Heart right ventricle (tissue), 16 donors: ENCODE results near the gene ZFAND2B. TPM values are rescaled to one million over a fixed set of nuclear protein-coding genes. Genes with fewer than 3 reads are reported as not detected.

Experiments used
- ATAC-seq, 8 donors: fragments of 200-7000 bp; cut with Tn5 transposase; one replicate each; pipeline ENCODE4 v1.9.1; 2020; ENCODE audit warnings: mild to moderate bottlenecking in 8 of 8, moderate library complexity in 8 of 8, moderate number of reproducible peaks in 1 of 8
- DNase-seq, 2 donors: peaks; one replicate each; pipeline ENCODE4 v3.0.0-alpha.2; 2020
- H3K27ac ChIP-seq, 10 donors: fragments of 200-600 bp; sonication (generic) in 2 of 10; one replicate each; pipeline versions ENCODE4 v1.5.0 to v1.8.0; 2020 to 2022; ENCODE audit warnings: mild to moderate bottlenecking in 3 of 10
- H3K27me3 ChIP-seq, 7 donors: fragments of 200-600 bp; one replicate each; pipeline ENCODE4 v1.8.0; 2021 to 2022; ENCODE audit warnings: mild to moderate bottlenecking in 2 of 7
- H3K36me3 ChIP-seq, 9 donors: fragments of 200-600 bp; sonication (generic) in 1 of 9; one replicate each; pipeline versions ENCODE4 v1.5.0 to v1.8.0; 2020 to 2022; ENCODE audit warnings: mild to moderate bottlenecking in 2 of 9
- H3K4me1 ChIP-seq, 9 donors: fragments of 200-600 bp; sonication (generic) in 1 of 9; one replicate each; pipeline versions ENCODE4 v1.5.0 to v1.8.0; 2020 to 2022; ENCODE audit warnings: mild to moderate bottlenecking in 4 of 9
- H3K4me3 ChIP-seq, 10 donors: fragments of 200-600 bp; sonication (generic) in 2 of 10; one replicate each; pipeline versions ENCODE4 v1.5.0 to v1.8.0; 2020 to 2022; ENCODE audit warnings: mild to moderate bottlenecking in 7 of 10, moderate library complexity in 2 of 10
- H3K9me3 ChIP-seq, 11 donors: fragments of 200-600 bp in 10 of 11; sonication (generic) in 2 of 11; one replicate each; pipeline versions ENCODE4 v1.5.0 to v1.8.0; 2013 to 2022; ENCODE audit warnings: mild to moderate bottlenecking in 2 of 11, control low read depth in 1 of 11, moderate library complexity in 1 of 11
- CTCF ChIP-seq, 9 donors: fragments of 200-600 bp; sonication (generic) in 2 of 9; IDR thresholded peaks; one replicate each; pipeline versions ENCODE4 v1.5.0 to v1.8.0; 2021 to 2022; ENCODE audit warnings: antibody characterized with exemption in 9 of 9, mild to moderate bottlenecking in 5 of 9, moderate library complexity in 1 of 9
- WGBS, 2 donors: extraction: QIAGEN DNeasy Blood & Tissue Kit; methylation state at CpG; one replicate each; pipeline ENCODE4 v1.1.7; 2013; ENCODE audit warnings: inconsistent platforms in 1 of 2; 5-methylcytosine and 5-hydroxymethylcytosine counted together
- intact Hi-C, 10 donors: fragments of 100-400 bp; cut with DNase I; formaldehyde crosslinking; loops; one replicate each; pipeline versions ENCODE4 v1.11.1 to v1.14.2; 2022
- polyA plus RNA-seq, 2 donors: library from polyadenylated mRNA; stranded (reverse); fragments of 200-250 nt; gene quantifications; one replicate each; pipeline ENCODE4 v1.2.3, GENCODE V29; 2013
- total RNA-seq, 10 donors: library from RNA; stranded (reverse); fragmentation: NEBNext Ultra II Directional in 3 of 10; extraction: Animal tissue kit (Norgen Biotek cat#: 25700) in 3 of 10; gene quantifications; one replicate each; pipeline versions ENCODE4 v1.2.1 to v1.2.4, GENCODE V29; 2021 to 2023
- donor health status: Arrhythmogenic right ventricular cardiomyopathy.
- donor health status: ischemic (EF 13 %, LVEDD 7.1; RV severe dilation, severe dysfunction).
- donor health status: healthy with polysubstance abuse.
- donor health status: DM: no; HTN: yes; CAD: no.
- donor health status: DM: no; HTN: no; CAD: no.
- donor health status: ischemic (EF 25% LVEDD 6.9; RV normal size, moderate dysfunction).
- donor health status: ischemic (EF 25% LVEDD 5.7; RV mildly dilated, moderate dysfunction).
- donor health status: healthy.
- donor health status: DM: yes; HTN: yes; CAD: no.
- donor health status: Ischemic cardiomyopathy.
- donor health status: ischemic (EF 35%, LVEDD 5.7; RV mildly dilated, moderate dysfunction).
- donor health status: nonischemic (EF 11% LVEDD 7.7; RV severe dilation, severe dysfunction).
- donor health status: DM: yes; HTN: yes; CAD: no.
- donor health status: PGD.
- donor health status: ischemic (EF 29% LVEDD 5.4; RV normal size, mild dysfunction).
- donor health status: nonischemic (EF 23%, LVEDD 6.1; RV moderate dilation, normal function).

Gene ZFAND2B
- total and polyA plus RNA-seq, 12 donors, result 11.5 to 40.8 (median 17.4) TPM

DNA sequence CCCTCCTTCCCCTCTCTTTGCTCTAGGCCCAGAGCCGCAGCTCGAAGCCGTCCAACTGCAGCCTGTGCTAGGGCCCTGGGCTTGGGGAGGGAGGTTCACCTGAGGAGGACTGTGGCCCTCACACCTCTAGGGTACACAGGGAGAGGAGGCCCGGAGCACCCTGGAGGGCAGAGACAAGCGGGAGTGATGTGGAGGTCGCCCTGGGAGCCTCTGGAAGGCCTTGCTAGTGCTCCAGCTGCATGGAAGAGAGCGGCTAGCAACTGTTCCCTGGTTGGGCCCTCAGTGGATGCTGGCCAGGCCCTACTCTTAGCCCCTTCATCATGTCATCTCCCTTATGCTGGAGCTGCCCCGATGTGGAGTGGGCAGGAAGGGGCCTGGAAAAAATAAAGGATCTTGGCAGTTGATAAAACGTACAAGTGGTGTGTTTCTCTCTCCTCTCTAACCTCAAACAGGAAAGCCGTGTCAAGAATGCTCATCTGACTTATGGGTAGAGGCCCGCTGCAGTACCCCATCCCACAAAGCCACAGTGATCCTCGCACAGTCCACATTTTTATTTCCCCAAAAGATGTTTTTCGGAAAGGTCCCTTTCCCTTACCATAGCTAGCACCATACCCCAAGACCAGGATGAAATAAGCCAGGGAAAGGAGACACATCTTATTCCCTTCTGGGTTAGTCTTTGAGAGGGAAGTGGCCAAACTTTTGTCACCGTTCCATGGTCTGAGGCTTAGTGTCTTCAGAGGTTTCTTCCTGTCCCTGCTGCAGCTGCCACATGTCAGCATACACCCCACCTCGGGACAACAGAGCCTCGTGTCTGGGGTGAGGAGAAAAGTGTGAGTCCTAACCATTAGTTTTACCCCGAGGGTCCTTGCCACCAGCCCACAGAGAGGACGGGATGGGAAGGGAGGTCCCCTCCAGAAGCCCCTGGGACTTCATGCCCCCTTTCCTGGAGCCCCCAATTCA lies 2.9 kb downstream of the ZFAND2B start:
- H3K4me1 ChIP-seq, result peaks cover 8 to 31% (median 20%) of the 10 kb centered on the region in 9 donors
- H3K4me3 ChIP-seq, result no peak overlapping the region
- intact Hi-C loops, result loop anchor here in 2 of 10 donors (5.0 kb wide), 2 partner anchors 37 to 47 kb away; partner anchors contain the start of genes NHEJ1 (in 1 of the 2) and SLC23A3 (in 1 of the 2)
- ATAC-seq (no peak), DNase-seq (no peak)
- no peak for TF ChIP-seq CTCF (IDR thresholded peaks at IDR 0.05)
- no peak overlapping the region for H3K27ac ChIP-seq
- H3K9me3 ChIP-seq, result peaks cover 0 to 1% (median 0%) of the 10 kb centered on the region in 11 donors
- H3K36me3 ChIP-seq, result peaks cover 0 to 67% (median 23%) of the 10 kb centered on the region in 9 donors
- WGBS, 2 donors, result 79 to 82% methylated on average over 18 of the region's 18 CpGs
- no peaks in the 10 kb centered on the region for H3K27me3 ChIP-seq

DNA sequence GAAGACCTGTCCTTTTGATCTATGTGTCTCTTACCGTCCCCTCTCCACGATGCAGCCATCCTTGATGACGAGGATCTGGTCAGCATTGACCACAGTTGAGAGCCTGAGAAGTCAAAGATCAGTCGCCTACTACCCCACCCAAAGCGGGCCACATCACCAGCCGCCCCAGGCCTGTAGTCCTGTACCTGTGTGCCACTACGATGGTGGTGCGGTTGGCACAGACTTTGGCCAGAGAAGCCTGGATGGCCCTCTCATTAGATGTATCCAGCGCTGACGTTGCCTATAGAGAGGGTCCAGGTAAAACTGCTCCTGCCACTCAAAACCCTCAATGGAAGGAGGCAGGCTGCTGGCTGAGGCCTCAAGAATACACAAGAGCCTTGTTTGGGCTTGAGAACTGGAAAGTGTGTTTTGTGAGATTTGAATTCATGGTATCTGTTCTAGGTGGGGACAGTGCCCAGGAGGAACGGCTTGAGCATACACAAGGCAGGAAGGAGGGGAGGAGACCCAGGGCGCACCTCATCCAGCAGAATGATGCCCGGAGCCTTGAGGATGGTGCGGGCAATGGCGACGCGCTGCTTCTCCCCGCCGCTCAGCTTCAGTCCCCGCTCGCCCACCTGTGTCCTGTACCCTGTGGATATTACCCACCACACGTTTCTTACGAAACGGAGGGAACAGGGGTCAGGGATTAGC lies 3.8 kb downstream of the ZFAND2B start:
- no peak for TF ChIP-seq CTCF (IDR thresholded peaks at IDR 0.05)
- H3K27me3 ChIP-seq, result no peaks in the 10 kb centered on the region
- no peak for DNase-seq
- H3K36me3 ChIP-seq, result peaks cover 0 to 75% (median 23%) of the 10 kb centered on the region in 9 donors
- no peak overlapping the region for H3K27ac ChIP-seq
- intact Hi-C loops, result no loop called here
- no peak for ATAC-seq
- WGBS, 2 donors, result 94 to 95% methylated on average over 24 of the region's 24 CpGs
- H3K9me3 ChIP-seq, result no peaks in the 10 kb centered on the region
- H3K4me3 ChIP-seq, result no peak overlapping the region
- H3K4me1 ChIP-seq, result peaks cover 8 to 31% (median 20%) of the 10 kb centered on the region in 9 donors

GRCh38 chr2:219210886-219211362 lies 4.3 kb downstream of the ZFAND2B start:
- intact Hi-C loops, result no loop called here
- Histone ChIP-seq H3K4me1 (peaks cover 8 to 29% (median 19%) of the 10 kb centered on the region in 9 donors), H3K27ac (peak overlapping the region in 1 of 10 donors; percentile 38), H3K27me3 (no peaks in the 10 kb centered on the region), H3K36me3 (peaks cover 0 to 81% (median 23%) of the 10 kb centered on the region in 9 donors), H3K9me3 (no peaks in the 10 kb centered on the region), H3K4me3 (no peak overlapping the region)
- WGBS, 2 donors, result 90 to 92% methylated on average over 9 of the region's 9 CpGs
- TF ChIP-seq CTCF (IDR thresholded peaks at IDR 0.05), result no peak
- ATAC-seq (no peak), DNase-seq (no peak)

DNA sequence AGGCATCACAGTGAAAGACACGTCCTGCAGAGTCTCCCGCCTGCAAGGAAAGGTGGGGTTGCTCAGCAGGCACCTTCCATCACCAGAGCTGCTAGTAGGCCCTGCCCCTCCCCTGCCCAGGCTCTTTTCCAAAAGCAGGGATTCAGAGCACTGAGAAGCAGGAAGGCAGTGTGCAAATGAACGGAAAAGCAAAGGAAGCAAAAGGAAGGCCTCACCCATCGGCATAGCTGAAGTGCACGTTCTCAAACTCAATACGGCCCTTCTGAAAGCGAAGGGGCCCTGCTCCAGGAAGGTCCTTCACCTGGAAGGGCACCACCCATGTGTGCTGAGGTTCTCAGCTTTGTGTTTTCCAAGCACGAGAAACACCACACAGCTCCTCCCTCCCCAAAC lies 6.4 kb downstream of the ZFAND2B start:
- WGBS, 2 donors, result 81% methylated on average over 8 of the region's 8 CpGs
- Histone ChIP-seq H3K4me3 (no peak overlapping the region), H3K4me1 (peaks cover 5 to 32% (median 17%) of the 10 kb centered on the region in 9 donors), H3K27me3 (no peaks in the 10 kb centered on the region), H3K9me3 (no peaks in the 10 kb centered on the region), H3K27ac (no peak overlapping the region), H3K36me3 (peaks cover 0 to 82% (median 23%) of the 10 kb centered on the region in 9 donors)
- intact Hi-C loops, result no loop called here
- ATAC-seq (no peak), DNase-seq (no peak)
- no peak for TF ChIP-seq CTCF (IDR thresholded peaks at IDR 0.05)
